Neuronal stem cell (in vitro differentiated cells): ENCODE results near the gene ANKRD37.

Experiments used
- DNase-seq: peaks from one replicate; pipeline ENCODE4 v3.0.0-alpha.2; 2013; ENCODE audit warnings: low spot score
- H2AFZ ChIP-seq: one replicate; pipeline ENCODE4 v1.6.1; 2013; ENCODE audit warnings: mild to moderate bottlenecking, low read length, inconsistent platforms
- H2AK5ac ChIP-seq: 2 replicates; pipeline ENCODE4 v1.6.1; 2013; ENCODE audit warnings: low read depth, mild to moderate bottlenecking, inconsistent platforms, low read length, moderate library complexity, mixed read lengths
- H2BK120ac ChIP-seq: 2 replicates; pipeline ENCODE4 v1.6.1; 2013; ENCODE audit warnings: low read depth, mild to moderate bottlenecking, inconsistent platforms, low read length, moderate library complexity, mixed read lengths
- H2BK12ac ChIP-seq: one replicate; pipeline ENCODE4 v1.6.1; 2013; ENCODE audit warnings: low read length, inconsistent platforms
- H2BK15ac ChIP-seq: 2 replicates; pipeline ENCODE4 v1.6.1; 2013; ENCODE audit warnings: mild to moderate bottlenecking, low read length, inconsistent platforms, mixed read lengths
- H2BK5ac ChIP-seq: one replicate; pipeline ENCODE4 v1.6.1; 2013; ENCODE audit warnings: inconsistent platforms, mild to moderate bottlenecking, low read length, moderate library complexity
- H3K14ac ChIP-seq: one replicate; pipeline ENCODE4 v1.6.1; 2013; ENCODE audit warnings: low read length, inconsistent platforms
- H3K18ac ChIP-seq: 2 replicates; pipeline ENCODE4 v1.6.1; 2013; ENCODE audit warnings: low read length, inconsistent platforms
- H3K23ac ChIP-seq: 2 replicates; pipeline ENCODE4 v1.6.1; 2013; ENCODE audit warnings: low read depth, mild to moderate bottlenecking, mixed read lengths, low read length, inconsistent platforms; ENCODE audit not compliant: poor library complexity
- H3K27ac ChIP-seq: replicated peaks from 3 replicates; pipeline ENCODE4 v1.5.1; 2013; ENCODE audit warnings: low read length, inconsistent platforms
- H3K27me3 ChIP-seq, 3 experiments: 2 replicates each; pipeline ENCODE4 v1.6.1; 2013; ENCODE audit warnings: low read length in 3 of 3, mild to moderate bottlenecking in 2 of 3, inconsistent platforms in 1 of 3, low read depth in 1 of 3, mixed read lengths in 1 of 3, moderate library complexity in 1 of 3; ENCODE audit not compliant: control insufficient read depth in 3 of 3, insufficient read depth in 3 of 3
- H3K36me3 ChIP-seq, 2 donors: replicated peaks in 1 of 2; 2 replicates each; pipeline ENCODE4 v1.6.1; 2013; ENCODE audit warnings: low read length in 2 of 2; ENCODE audit not compliant: control insufficient read depth in 2 of 2, insufficient read depth in 2 of 2
- H3K4ac ChIP-seq: 2 replicates; pipeline ENCODE4 v1.6.1; 2013; ENCODE audit warnings: inconsistent platforms, mild to moderate bottlenecking, low read length, moderate library complexity
- H3K4me1 ChIP-seq, 2 donors: 1 replicate in 1 of 2; 2 replicates in 1 of 2; pipeline ENCODE4 v1.6.1; 2013; ENCODE audit warnings: low read length in 2 of 2, low read depth in 1 of 2; ENCODE audit not compliant: control insufficient read depth in 2 of 2, insufficient read depth in 1 of 2
- H3K4me2 ChIP-seq: one replicate; pipeline ENCODE4 v1.6.1; 2013; ENCODE audit warnings: mild to moderate bottlenecking, low read length, inconsistent platforms; ENCODE audit not compliant: insufficient read depth, poor library complexity, severe bottlenecking
- H3K4me3 ChIP-seq, 2 donors: 2 replicates each; pipeline ENCODE4 v1.5.1; 2013; ENCODE audit warnings: low read length in 2 of 2, mild to moderate bottlenecking in 2 of 2, inconsistent platforms in 1 of 2, moderate library complexity in 1 of 2
- H3K79me1 ChIP-seq: one replicate; pipeline ENCODE4 v1.6.1; 2013; ENCODE audit warnings: low read depth, mild to moderate bottlenecking, inconsistent platforms, low read length, moderate library complexity
- H3K9ac ChIP-seq: one replicate; pipeline ENCODE4 v1.6.1; 2013; ENCODE audit warnings: mild to moderate bottlenecking, low read depth, low read length, inconsistent platforms; ENCODE audit not compliant: poor library complexity
- H3K9me3 ChIP-seq, 2 donors: replicated peaks in 1 of 2; 2 replicates each; pipeline versions ENCODE3 to v1.6.1; 2013; ENCODE audit warnings: low read length in 2 of 2, mild to moderate bottlenecking in 2 of 2, inconsistent platforms in 1 of 2, low read depth in 1 of 2, mixed read lengths in 1 of 2, moderate library complexity in 1 of 2; ENCODE audit not compliant: control insufficient read depth in 2 of 2, insufficient read depth in 1 of 2
- H4K8ac ChIP-seq: one replicate; pipeline ENCODE4 v1.6.1; 2013; ENCODE audit warnings: low read depth, mild to moderate bottlenecking, inconsistent platforms, low read length, moderate library complexity
- H4K91ac ChIP-seq: one replicate; pipeline ENCODE4 v1.6.1; 2013; ENCODE audit warnings: low read length, low read depth, mild to moderate bottlenecking, inconsistent platforms; ENCODE audit not compliant: poor library complexity
- WGBS, 2 donors: extraction: QIAGEN DNeasy Blood & Tissue Kit; methylation state at CpG; one replicate each; pipeline ENCODE4 v1.1.7; 2013; ENCODE audit warnings: missing lambda C conversion rate in 2 of 2, mixed read lengths in 1 of 2; ENCODE audit not compliant: insufficient read length in 2 of 2, insufficient replicate concordance in 1 of 2; ENCODE audit errors: extremely low coverage in 2 of 2; 5-methylcytosine and 5-hydroxymethylcytosine counted together

The ANKRD37 gene

GRCh38 chr4:185405296-185405999 lies 8.8 kb downstream of the ANKRD37 start:
- no peaks in the 10 kb centered on the region for H3K27me3 ChIP-seq
- no peak for DNase-seq
- no peak overlapping the region for H3K27ac ChIP-seq
- H3K18ac ChIP-seq: no peak overlapping the region
- H2BK120ac ChIP-seq: no peak overlapping the region
- peaks cover 3 to 79% of the 10 kb centered on the region in 2 donors for H3K36me3 ChIP-seq
- no peak overlapping the region for H3K4me2 ChIP-seq
- no peak overlapping the region for H2BK15ac ChIP-seq
- H2AFZ ChIP-seq: no peak overlapping the region
- H3K9ac ChIP-seq: no peak overlapping the region
- WGBS, 2 donors: no CpG with 5 or more reads among the region's 6 CpGs
- H2AK5ac ChIP-seq: no peak overlapping the region
- H2BK5ac ChIP-seq: no peak overlapping the region
- no peak overlapping the region for H2BK12ac ChIP-seq
- no peaks in the 10 kb centered on the region for H3K79me1 ChIP-seq
- no peaks in the 10 kb centered on the region for H3K4me1 ChIP-seq
- no peak overlapping the region for H4K91ac ChIP-seq
- H3K4ac ChIP-seq: no peak overlapping the region
- H4K8ac ChIP-seq: no peak overlapping the region
- no peak overlapping the region for H3K23ac ChIP-seq
- no peak overlapping the region for H3K4me3 ChIP-seq
- peaks cover 0 to 5% of the 10 kb centered on the region in 2 donors for H3K9me3 ChIP-seq
- no peak overlapping the region for H3K14ac ChIP-seq

GRCh38 chr4:185408432-185408831 lies 11.8 kb downstream of the ANKRD37 start:
- no peak overlapping the region for H3K23ac ChIP-seq
- WGBS, 2 donors: no CpG with 5 or more reads among the region's 2 CpGs
- no peak overlapping the region for H3K14ac ChIP-seq
- H3K9me3 ChIP-seq: peaks cover 0 to 5% of the 10 kb centered on the region in 2 donors
- H2BK120ac ChIP-seq: no peak overlapping the region
- no peak overlapping the region for H3K4ac ChIP-seq
- H3K27me3 ChIP-seq: no peaks in the 10 kb centered on the region
- no peak overlapping the region for H2BK15ac ChIP-seq
- no peak overlapping the region for H4K8ac ChIP-seq
- H3K4me1 ChIP-seq: no peaks in the 10 kb centered on the region
- no peak overlapping the region for H3K27ac ChIP-seq
- no peak overlapping the region for H3K9ac ChIP-seq
- H3K79me1 ChIP-seq: no peaks in the 10 kb centered on the region
- H3K36me3 ChIP-seq: peaks cover 4 to 70% of the 10 kb centered on the region in 2 donors
- no peak overlapping the region for H4K91ac ChIP-seq
- no peak overlapping the region for H2AK5ac ChIP-seq
- no peak for DNase-seq
- no peak overlapping the region for H3K18ac ChIP-seq
- H2BK5ac ChIP-seq: no peak overlapping the region
- no peak overlapping the region for H3K4me3 ChIP-seq
- H2BK12ac ChIP-seq: no peak overlapping the region
- H2AFZ ChIP-seq: no peak overlapping the region
- no peak overlapping the region for H3K4me2 ChIP-seq

- no peak overlapping the region for H3K4ac ChIP-seq
- H2AK5ac ChIP-seq: no peak overlapping the region
- H3K27me3 ChIP-seq: no peaks in the 10 kb centered on the region
- no peak overlapping the region for H3K4me3 ChIP-seq
- no peaks in the 10 kb centered on the region for H3K4me1 ChIP-seq
- WGBS, 2 donors: no CpG with 5 or more reads among the region's 5 CpGs
- H3K27ac ChIP-seq: no peak overlapping the region
- no peak for DNase-seq
- no peak overlapping the region for H3K9ac ChIP-seq
- no peak overlapping the region for H3K4me2 ChIP-seq
- H3K18ac ChIP-seq: no peak overlapping the region
- no peak overlapping the region for H2BK12ac ChIP-seq
- H4K8ac ChIP-seq: no peak overlapping the region
- no peak overlapping the region for H2BK5ac ChIP-seq
- H3K14ac ChIP-seq: no peak overlapping the region
- peaks cover 0 to 5% of the 10 kb centered on the region in 2 donors for H3K9me3 ChIP-seq
- H3K36me3 ChIP-seq: peaks cover 7 to 80% of the 10 kb centered on the region in 2 donors
- H2BK120ac ChIP-seq: no peak overlapping the region
- no peaks in the 10 kb centered on the region for H3K79me1 ChIP-seq
- no peak overlapping the region for H3K23ac ChIP-seq
- no peak overlapping the region for H2AFZ ChIP-seq
- no peak overlapping the region for H4K91ac ChIP-seq
- no peak overlapping the region for H2BK15ac ChIP-seq
Observed at GRCh38 chr4:185411849-185412248, 15.2 kb downstream of the ANKRD37 start.

GRCh38 chr4:185412412-185412811 lies 15.8 kb downstream of the ANKRD37 start:
- H2BK12ac ChIP-seq: no peak overlapping the region
- no peaks in the 10 kb centered on the region for H3K4me1 ChIP-seq
- H3K27me3 ChIP-seq: no peaks in the 10 kb centered on the region
- no peak overlapping the region for H3K27ac ChIP-seq
- H4K91ac ChIP-seq: no peak overlapping the region
- no peak overlapping the region for H2BK15ac ChIP-seq
- no peak overlapping the region for H3K9ac ChIP-seq
- H3K18ac ChIP-seq: no peak overlapping the region
- H3K23ac ChIP-seq: no peak overlapping the region
- H2AFZ ChIP-seq: no peak overlapping the region
- H3K79me1 ChIP-seq: no peaks in the 10 kb centered on the region
- H4K8ac ChIP-seq: no peak overlapping the region
- no CpG with 5 or more reads among the region's 5 CpGs for WGBS, 2 donors
- H2BK120ac ChIP-seq: no peak overlapping the region
- no peak overlapping the region for H2BK5ac ChIP-seq
- peaks cover 0 to 5% of the 10 kb centered on the region in 2 donors for H3K9me3 ChIP-seq
- H3K14ac ChIP-seq: no peak overlapping the region
- peaks cover 8 to 83% of the 10 kb centered on the region in 2 donors for H3K36me3 ChIP-seq
- H3K4me3 ChIP-seq: no peak overlapping the region
- no peak for DNase-seq
- H2AK5ac ChIP-seq: no peak overlapping the region
- no peak overlapping the region for H3K4ac ChIP-seq
- H3K4me2 ChIP-seq: no peak overlapping the region
